HG03103 (cell line): ENCODE results near the gene TSPAN18.

Experiments
- ATAC-seq: cut with Tn5 transposase; IDR thresholded peaks from one replicate; pipeline ENCODE4 v1.9.1; 2021; ENCODE audit warnings: low read depth; ENCODE audit not compliant: unreplicated experiment

TSPAN18 gene

GRCh38 chr11:44966694-44967093 lies 239.9 kb downstream of the TSPAN18 start:
- ATAC-seq: no peak

DNA sequence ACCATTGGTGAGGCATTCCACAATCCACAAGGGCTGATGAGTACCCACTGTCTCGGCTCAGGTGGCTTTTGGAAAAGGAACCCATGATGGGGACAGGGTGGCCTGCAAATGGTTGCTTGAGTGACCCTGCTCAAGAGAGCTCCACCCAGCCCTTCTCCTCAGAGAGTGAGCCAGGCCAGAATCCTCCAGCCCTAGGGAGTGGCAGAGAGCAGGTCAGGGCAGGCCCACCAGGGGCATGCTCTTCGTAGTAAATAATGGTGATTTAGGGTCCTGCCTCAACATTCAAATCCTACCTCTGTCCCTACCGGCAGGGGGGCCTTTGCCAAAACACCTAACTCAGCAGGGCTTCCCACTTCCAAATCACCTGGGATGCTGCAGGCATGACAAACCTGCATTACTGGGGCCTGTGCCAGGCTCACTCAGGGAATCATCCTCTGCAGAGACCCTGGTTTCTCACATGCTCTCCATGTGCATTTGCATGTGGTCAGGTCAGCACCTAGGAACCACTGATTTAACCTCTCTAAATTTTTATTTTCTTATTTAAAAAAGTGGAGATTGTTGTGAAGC lies 241.3 kb downstream of the TSPAN18 start:
- no peak for ATAC-seq

- no peak for ATAC-seq
These were observed 241.7 kb downstream of the TSPAN18 start for GRCh38 chr11:44968510-44968909.

- ATAC-seq: no peak
These were observed 243.0 kb downstream of the TSPAN18 start for GRCh38 chr11:44969651-44970252.

DNA sequence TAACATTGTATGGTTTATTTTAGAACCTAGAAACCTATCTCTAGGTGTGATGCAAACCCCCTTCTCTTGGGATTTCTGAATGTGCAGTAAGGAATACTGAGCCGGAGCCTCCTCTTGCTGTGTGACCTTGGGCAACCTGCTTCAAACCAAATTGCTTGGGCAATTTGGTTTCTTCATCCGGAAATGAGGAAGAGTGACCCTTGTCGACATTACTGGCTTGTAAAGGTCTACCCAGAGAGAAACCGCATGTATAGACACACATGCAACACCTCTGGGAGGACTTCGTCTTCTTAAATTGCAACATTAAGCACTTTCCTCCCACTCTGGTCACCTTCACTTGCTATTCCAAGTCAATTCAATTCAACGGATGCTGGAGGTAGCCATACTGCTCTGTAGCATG lies 243.5 kb downstream of the TSPAN18 start:
- ATAC-seq: no peak

DNA sequence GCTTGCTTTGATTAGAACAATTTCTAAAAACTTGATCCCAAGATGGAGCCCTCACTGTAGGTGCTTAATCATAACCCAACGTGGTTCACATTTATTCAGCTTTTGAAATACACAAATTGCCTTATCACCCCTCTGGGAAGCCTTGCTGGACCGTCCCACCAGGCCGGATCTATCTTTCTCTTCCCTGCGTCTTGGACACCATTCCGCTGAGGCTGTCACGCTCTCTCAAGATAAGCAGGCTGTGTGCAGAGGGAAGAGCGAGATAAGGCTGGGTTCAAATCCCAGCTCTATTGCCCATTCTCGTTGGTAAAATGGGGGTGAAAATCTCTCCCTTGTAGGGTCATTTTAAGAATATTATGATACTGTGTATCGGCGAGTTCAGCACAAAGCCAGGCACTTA lies 244.4 kb downstream of the TSPAN18 start:
- no peak for ATAC-seq

GRCh38 chr11:44972746-44973435 lies 246.1 kb downstream of the TSPAN18 start:
- ATAC-seq: no peak

DNA sequence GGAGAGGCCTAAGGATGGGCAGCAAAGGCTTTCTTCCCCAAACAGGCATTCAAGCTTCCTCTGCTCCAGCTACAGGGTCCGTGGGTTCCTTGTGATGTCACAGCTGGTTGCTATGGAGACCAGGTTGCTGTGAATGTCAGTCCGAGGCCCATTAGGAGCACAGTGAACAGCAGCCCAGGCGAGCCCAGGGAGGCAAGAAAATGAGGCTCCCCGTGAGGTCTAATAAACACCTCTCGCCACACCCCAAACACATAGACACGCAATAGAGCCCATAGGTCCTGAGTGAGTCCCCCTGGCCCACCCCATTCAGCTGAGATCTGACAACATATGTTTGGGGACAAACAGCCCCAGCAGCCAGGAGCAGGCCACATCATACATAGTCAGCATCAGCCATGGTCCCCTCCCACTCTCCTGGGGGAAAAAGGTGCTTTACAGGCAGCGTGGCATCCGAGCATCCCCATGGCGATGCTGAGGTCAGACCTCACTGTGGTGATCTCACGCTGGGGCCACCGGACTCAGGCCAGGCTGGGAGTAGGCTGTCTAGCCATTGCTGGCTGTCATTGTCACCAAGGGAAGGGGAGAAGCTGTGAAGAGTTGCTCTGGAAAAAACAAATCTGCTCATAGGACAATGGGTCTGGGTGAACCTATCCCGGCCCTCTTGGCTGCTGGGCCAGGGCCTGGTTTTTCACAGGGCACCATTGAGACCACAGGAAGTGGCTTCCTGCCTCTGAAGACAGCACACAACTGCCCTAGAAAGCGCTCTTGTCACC lies 247.1 kb downstream of the TSPAN18 start:
- no peak for ATAC-seq

DNA sequence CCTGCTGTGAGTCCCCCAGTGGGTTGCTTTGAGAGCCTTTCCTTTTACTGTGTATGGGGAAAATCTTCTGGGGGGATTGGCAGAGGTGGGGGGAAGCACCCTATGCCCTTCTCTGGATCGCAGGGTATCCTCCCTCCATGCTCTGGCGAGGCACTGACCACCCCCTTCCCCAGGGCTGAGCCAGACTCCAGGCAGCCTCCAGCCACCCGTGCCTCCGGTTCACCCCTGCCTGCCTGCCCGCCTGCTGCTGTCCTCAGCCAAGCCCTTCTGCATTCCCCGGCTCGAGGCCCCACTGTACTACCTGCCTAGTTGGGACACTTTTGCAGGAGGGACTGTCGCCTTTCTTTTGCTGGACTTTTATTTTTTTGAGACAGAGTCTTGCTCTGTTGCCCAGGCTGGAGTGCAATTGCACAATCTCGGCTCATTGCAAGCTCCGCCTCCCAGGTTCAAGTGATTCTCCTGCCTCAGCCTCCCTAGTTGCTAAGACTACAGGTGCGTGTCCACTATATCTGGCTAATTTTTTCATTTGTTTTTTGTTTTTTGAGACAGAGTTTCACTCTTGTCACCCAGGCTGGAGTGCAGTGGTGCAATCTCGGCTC lies 247.7 kb downstream of the TSPAN18 start:
- ATAC-seq: no peak

- ATAC-seq: no peak
These were observed 249.8 kb downstream of the TSPAN18 start for GRCh38 chr11:44976576-44976975.

GRCh38 chr11:44977493-44977984 lies 250.8 kb downstream of the TSPAN18 start:
- ATAC-seq: no peak

DNA sequence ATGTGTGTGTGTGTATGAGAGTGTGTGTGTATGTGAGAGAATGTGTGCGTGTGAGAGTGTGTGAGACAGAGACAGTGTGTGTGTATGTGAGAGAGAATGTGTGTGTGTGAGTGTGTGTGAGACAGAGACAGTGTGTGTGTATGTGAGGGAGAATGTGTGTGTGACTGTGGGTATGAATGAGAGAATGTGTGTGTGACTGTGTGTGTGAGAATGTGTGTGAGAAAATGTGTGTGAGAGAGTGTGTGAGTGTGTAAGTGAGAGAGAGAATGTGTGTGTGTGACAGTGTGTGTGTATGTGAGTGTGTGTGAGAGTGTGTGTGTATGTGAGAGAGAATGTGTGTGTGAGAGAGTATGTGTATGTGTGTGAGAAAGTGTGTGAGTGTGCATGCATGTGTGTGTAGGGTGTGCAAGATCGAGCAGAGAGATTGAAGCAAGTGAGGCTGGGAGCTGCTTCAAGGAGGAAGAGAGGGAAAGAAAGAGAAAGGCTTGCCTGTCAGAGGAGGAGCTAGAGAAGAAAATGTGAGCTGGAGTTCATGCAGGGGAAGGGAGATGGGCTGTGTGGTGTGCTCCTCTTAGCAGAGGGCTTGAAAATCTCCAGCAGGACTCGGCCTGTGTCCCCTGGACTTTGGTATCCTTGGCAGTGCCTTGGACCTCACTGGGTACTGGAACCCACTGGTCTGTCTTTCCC lies 251.7 kb downstream of the TSPAN18 start:
- ATAC-seq: no peak

DNA sequence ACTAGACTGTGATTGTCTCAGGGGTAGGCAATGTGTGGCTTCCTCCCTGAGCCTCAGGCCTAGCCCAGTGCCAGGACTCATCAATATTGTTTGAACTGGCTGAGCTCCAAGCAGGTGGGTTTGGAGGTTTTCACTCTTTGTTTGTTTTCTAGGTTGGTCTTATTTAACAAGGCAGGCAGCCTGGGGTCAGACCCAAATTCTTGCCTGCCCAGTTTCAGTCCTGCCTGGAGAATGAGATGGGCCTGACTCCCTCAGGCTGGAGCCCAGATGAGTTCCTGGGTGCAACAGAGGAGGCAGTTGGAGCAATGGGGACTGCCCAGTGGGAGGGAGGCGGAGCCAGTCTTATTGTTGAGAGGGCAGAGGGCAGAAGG lies 252.2 kb downstream of the TSPAN18 start:
- ATAC-seq: no peak

DNA sequence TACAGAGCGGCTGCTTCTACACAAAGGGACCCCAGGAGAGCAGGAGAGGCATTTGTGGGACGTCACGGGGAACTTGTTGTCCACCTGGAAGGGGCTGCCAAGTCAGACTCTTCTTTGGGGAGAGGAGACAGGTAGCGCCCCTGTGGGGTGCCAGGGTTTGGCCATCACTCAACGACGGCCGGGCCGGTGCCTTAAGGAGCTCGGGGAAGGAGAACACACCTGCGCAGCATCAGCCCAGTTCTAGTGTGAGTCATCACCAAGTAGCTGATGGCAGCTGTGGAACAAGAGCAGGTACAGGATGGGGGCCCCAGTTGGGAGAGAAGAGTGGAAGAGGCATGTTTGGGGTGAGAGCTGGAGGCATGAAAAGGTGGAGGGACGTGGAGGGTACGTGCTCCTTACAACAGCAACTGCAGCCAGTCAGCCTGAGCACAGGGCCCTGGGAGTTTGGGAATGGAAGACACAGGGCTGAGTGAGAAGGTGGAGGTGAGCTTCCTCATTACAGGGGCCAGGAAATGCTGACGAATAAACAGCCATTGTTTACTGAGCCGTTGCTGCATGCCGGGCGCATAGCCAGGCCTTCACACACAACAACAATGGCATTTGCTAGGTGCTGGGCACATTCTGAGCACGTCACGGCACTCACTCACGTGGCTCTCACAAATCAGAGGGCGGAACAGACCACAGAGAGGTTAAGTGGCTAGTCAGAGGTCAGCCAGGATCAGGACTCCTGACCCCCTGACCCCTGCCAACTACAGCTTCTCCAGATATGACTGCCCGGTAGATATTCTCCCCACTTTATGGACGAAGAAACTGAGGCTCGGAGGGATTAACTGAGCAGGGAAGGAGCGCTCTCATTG lies 253.0 kb downstream of the TSPAN18 start:
- no peak for ATAC-seq

DNA sequence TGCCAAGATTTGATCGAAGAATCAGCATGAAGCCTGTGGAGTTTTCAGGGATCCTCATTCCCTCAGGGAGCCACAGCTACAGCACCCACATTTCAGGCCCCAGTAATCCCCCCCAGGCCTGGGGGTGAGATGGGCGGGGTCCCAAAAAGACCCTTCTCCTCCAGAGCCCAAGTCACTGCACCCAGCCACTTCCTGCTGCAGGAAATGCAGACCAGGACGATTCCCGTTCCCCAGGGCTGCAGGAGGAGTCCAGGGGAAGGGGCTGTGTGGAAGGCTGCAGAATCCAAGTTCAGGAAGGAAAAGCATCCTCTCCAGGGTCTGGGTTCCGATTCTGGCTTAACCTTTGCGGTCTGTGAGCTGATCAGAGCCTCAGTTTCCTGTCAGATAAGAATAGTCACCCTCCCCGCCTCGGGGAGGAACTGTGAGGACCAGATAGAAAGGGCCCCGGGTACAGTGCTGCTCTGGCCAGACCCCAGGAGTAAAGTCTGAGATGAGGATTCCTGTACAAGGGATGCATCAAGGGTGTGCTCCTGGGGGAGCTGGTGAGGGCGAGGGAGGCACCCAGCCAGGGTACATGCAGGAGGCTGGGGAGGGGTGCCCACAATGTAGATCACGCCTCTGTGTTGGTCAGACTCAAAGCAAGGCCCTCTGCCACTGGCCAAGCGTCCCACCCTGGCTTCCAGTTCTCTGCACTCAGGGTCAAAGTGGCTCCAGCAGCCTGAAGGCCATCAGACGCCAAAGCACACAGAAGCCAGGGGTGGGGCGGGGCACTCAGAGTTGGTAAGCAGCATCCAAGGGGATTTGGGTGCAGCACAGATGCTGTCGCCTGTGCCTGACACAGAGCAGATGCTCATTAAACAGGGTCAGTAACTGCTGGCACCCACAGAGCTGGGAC lies 254.0 kb downstream of the TSPAN18 start:
- no peak for ATAC-seq
